GM12878 (cell line): ENCODE results near the gene ZPBP2. TPM values are rescaled to one million over a fixed set of nuclear protein-coding genes. Genes with fewer than 3 reads are reported as not detected.

Experiments used
- ATF2 ChIP-seq: IDR thresholded peaks from 2 replicates; pipeline ENCODE4 v1.6.1; 2012; ENCODE audit warnings: low read length, inconsistent platforms
- BCL11A ChIP-seq: IDR thresholded peaks from 2 replicates; pipeline ENCODE4 v1.6.1; 2011; ENCODE audit warnings: low read depth, low read length
- CBFB ChIP-seq: IDR thresholded peaks from 2 replicates; pipeline ENCODE4 v1.6.1; 2016; ENCODE audit warnings: antibody characterized with exemption, low read depth
- DPF2 ChIP-seq: fragments of 450-650 bp; IDR thresholded peaks from 2 replicates; pipeline ENCODE4 v1.6.1; 2017; ENCODE audit warnings: mild to moderate bottlenecking
- EED ChIP-seq: sonication (generic); IDR thresholded peaks from 2 replicates; pipeline ENCODE4 v1.6.1; 2016; ENCODE audit warnings: antibody characterized with exemption, low read depth
- ETV6 ChIP-seq, 2 experiments: fragments of 450-650 bp in 1 of 2; IDR thresholded peaks in 1 of 2; conservative IDR thresholded peaks in 1 of 2; 2 replicates each; pipeline ENCODE4 v1.6.1; 2014; ENCODE audit warnings: antibody characterized with exemption in 1 of 2, borderline replicate concordance in 1 of 2, low read depth in 1 of 2, mild to moderate bottlenecking in 1 of 2, moderate library complexity in 1 of 2
- GATAD2B ChIP-seq: fragments of 450-650 bp; conservative IDR thresholded peaks from 2 replicates; pipeline ENCODE4 v1.6.1; 2017; ENCODE audit warnings: low read depth, mild to moderate bottlenecking, moderate library complexity
- IKZF2 ChIP-seq, 2 experiments: fragments of 450-650 bp; IDR thresholded peaks; 2 replicates each; pipeline ENCODE4 v1.6.1; 2017; ENCODE audit warnings: mild to moderate bottlenecking in 2 of 2, moderate library complexity in 2 of 2
- IRF4 ChIP-seq: IDR thresholded peaks from 2 replicates; pipeline ENCODE4 v1.6.1; 2011; ENCODE audit warnings: low read depth, low read length
- JUNB ChIP-seq: IDR thresholded peaks from 2 replicates; pipeline ENCODE4 v1.6.1; 2016; ENCODE audit warnings: antibody characterized with exemption, mild to moderate bottlenecking
- LARP7 ChIP-seq: fragments of 450-650 bp; IDR thresholded peaks from 2 replicates; pipeline ENCODE4 v1.6.1; 2017; ENCODE audit warnings: mild to moderate bottlenecking
- MTA2 ChIP-seq: fragments of 450-650 bp; IDR thresholded peaks from 2 replicates; pipeline ENCODE4 v1.6.1; 2016; ENCODE audit warnings: low read depth, mild to moderate bottlenecking, moderate library complexity
- NFIC ChIP-seq: IDR thresholded peaks from 2 replicates; pipeline ENCODE4 v1.6.1; 2012; ENCODE audit warnings: low read depth, mild to moderate bottlenecking, inconsistent platforms, low read length, moderate library complexity
- NR2F1 ChIP-seq: fragments of 450-650 bp; conservative IDR thresholded peaks from 2 replicates; pipeline ENCODE4 v1.6.1; 2017; ENCODE audit warnings: mild to moderate bottlenecking
- PAX5 ChIP-seq: IDR thresholded peaks from 2 replicates; pipeline ENCODE4 v1.6.1; 2011; ENCODE audit warnings: low read depth, low read length, borderline replicate concordance
- RBBP5 ChIP-seq: fragments of 200-600 bp; sonication (generic); conservative IDR thresholded peaks from 2 replicates; pipeline ENCODE4 v1.6.1; 2016
- RUNX3 ChIP-seq: IDR thresholded peaks from 2 replicates; pipeline ENCODE4 v1.6.1; 2012; ENCODE audit warnings: low read length, inconsistent platforms
- SMARCA5 ChIP-seq: fragments of 450-650 bp; IDR thresholded peaks from 2 replicates; pipeline ENCODE4 v1.6.1; 2017; ENCODE audit warnings: mild to moderate bottlenecking
- STAT3 ChIP-seq: IDR thresholded peaks from 2 replicates; pipeline ENCODE4 v1.6.1; 2011; ENCODE audit warnings: low read depth, low read length, improper control_type of control experiment
- USF2 ChIP-seq: IDR thresholded peaks from 2 replicates; pipeline ENCODE4 v1.6.1; 2011; ENCODE audit warnings: low read depth, low read length, improper control_type of control experiment, borderline replicate concordance
- ZBTB40 ChIP-seq: fragments of 450-650 bp; IDR thresholded peaks from 2 replicates; pipeline ENCODE4 v1.6.1; 2016; ENCODE audit warnings: mild to moderate bottlenecking, moderate library complexity, borderline replicate concordance
- ZNF274 ChIP-seq: IDR thresholded peaks from one replicate; pipeline ENCODE4 v1.8.0; 2011; ENCODE audit not compliant: insufficient read length, insufficient read depth
- ZNF384 ChIP-seq: IDR thresholded peaks from 2 replicates; pipeline ENCODE4 v1.6.1; 2012; ENCODE audit warnings: low read depth, mild to moderate bottlenecking, low read length, improper control_type of control experiment, borderline replicate concordance
- ZZZ3 ChIP-seq: IDR thresholded peaks from 2 replicates; pipeline ENCODE4 v1.6.1; 2011; ENCODE audit warnings: low read depth; ENCODE audit not compliant: control insufficient read depth, insufficient read length
- polyA plus RNA-seq, 11 experiments: library from polyadenylated mRNA; depleted of rRNA in 4 of 11; unstranded in 6 of 11; stranded (reverse) in 5 of 11; fragments of >200 nt; fragmentation: Nextera tagmentation in 4 of 11; fragmentation: Illumina TruSeq in 1 of 11; extraction: Ambion mirVana in 4 of 11; extraction: Trizol in 1 of 11; gene quantifications; 1 replicate in 1 of 11; 2 replicates in 10 of 11; pipeline versions ENCODE4 v1.2.1 to v1.2.3, GENCODE V29; 2011 to 2016; ENCODE audit warnings: inconsistent platforms in 2 of 11, missing spikeins in 2 of 11, low read depth in 1 of 11
- total RNA-seq, 4 experiments: library from RNA; depleted of rRNA in 3 of 4; stranded (reverse); fragments of >200 nt in 3 of 4; fragmentation: Illumina TruSeq in 1 of 4; extraction: Trizol in 1 of 4; gene quantifications; 2 replicates each; pipeline versions ENCODE4 v1.2.1 to v1.2.3, GENCODE V29; 2013 to 2021

The ZPBP2 gene
- total and polyA plus RNA-seq, 10 of the 15 experiments (the other 5 are each of a cell fraction or from before 2014, with no cell fraction given) = 0.33 to 1.0 (median 0.58) TPM

GRCh38 chr17:39915559-39915958, 47.6 kb downstream of the ZPBP2 start (continued):
- TF ChIP-seq ZNF274 (no peak), DPF2 (peak; percentile 38; the same call in 1 of the 2 replicates), ZZZ3 (no peak), ZBTB40 (no peak), USF2 (no peak), JUNB (peak; percentile 72), PAX5 (no peak), MTA2 (peak; percentile 63; the same call in 1 of the 2 replicates), STAT3 (no peak), SMARCA5 (no peak), BCL11A (peak; percentile 71), GATAD2B (no peak), EED (peak; percentile 52; the same call in 1 of the 2 replicates), RUNX3 (peak; percentile 77), IKZF2 (IDR thresholded peaks at IDR 0.05) (peak; percentile 15 to 48; a peak in 2 of 4 replicates), NR2F1 (0 out of 2 replicates have a peak, but pooled peaks have one; percentile 26), NFIC (peak; percentile 65; the same call in 1 of the 2 replicates), ETV6 (conservative IDR thresholded peaks at IDR 0.05 in 1 of 2, IDR thresholded peaks at IDR 0.05 in 1 of 2; ENCODE audit: borderline replicate concordance in 1 of 2, low read depth in 1 of 2) (peak in 1 of 2 experiments; percentile 47; a peak in 1 of 4 replicates), IRF4 (peak; percentile 65; the same call in 1 of the 2 replicates), LARP7 (no peak), ATF2 (peak; percentile 58), ZNF384 (0 out of 2 replicates have a peak, but pooled peaks have one; percentile 16), CBFB (0 out of 2 replicates have a peak, but pooled peaks have one; percentile 29), RBBP5 (no peak)
